ENCODE results near the gene CD209.

GRCh38 chr19:7705387-7706187, 41.7 kb downstream of the CD209 start:
- TF ChIP-seq EP300 (conservative IDR thresholded peaks at IDR 0.05; ENCODE audit: poor library complexity, severe bottlenecking) (no peak), TAF1 (IDR thresholded peaks at IDR 0.05; ENCODE audit: low read depth) (no peak), CTCF (IDR thresholded peaks at IDR 0.05; ENCODE audit: poor library complexity, severe bottlenecking) (no peak), EZH2 (IDR thresholded peaks at IDR 0.05; ENCODE audit: borderline replicate concordance, insufficient read depth, low read length, poor library complexity, severe bottlenecking) (no peak)
